PC-3 (cell line): ENCODE data around the gene ZNF23.

Experiments
- CTCF ChIP-seq: fragments of 300-600 bp; sonication (generic); conservative IDR thresholded peaks from 2 replicates; pipeline ENCODE4 v1.5.1; 2017; ENCODE audit warnings: antibody characterized with exemption, low read depth, mild to moderate bottlenecking, low read length
- EZH2 ChIP-seq: fragments of 300-600 bp; sonication (generic); IDR thresholded peaks from one replicate; pipeline ENCODE4 v1.6.1; 2017; ENCODE audit warnings: antibody characterized with exemption, mild to moderate bottlenecking, low read length; ENCODE audit not compliant: unreplicated experiment

GRCh38 chr16:71479420-71479819 lies 17.4 kb upstream of the ZNF23 start:
- TF ChIP-seq CTCF (peak; percentile 56), EZH2 (no peak)
